HG03066 (cell line): ENCODE data around the gene INPP5D.

Experiments
- ATAC-seq: cut with Tn5 transposase; IDR thresholded peaks from one replicate; pipeline ENCODE4 v1.9.1; 2021; ENCODE audit warnings: low read depth; ENCODE audit not compliant: unreplicated experiment

Gene INPP5D

GRCh38 chr2:233225230-233226068 lies 165.3 kb downstream of the INPP5D start:
- no peak for ATAC-seq

GRCh38 chr2:233226511-233227031 lies 166.4 kb downstream of the INPP5D start:
- no peak for ATAC-seq

GRCh38 chr2:233227346-233227978 lies 167.3 kb downstream of the INPP5D start:
- ATAC-seq: no peak

- no peak for ATAC-seq
Measured at GRCh38 chr2:233228376-233228775, 168.2 kb downstream of the INPP5D start.

DNA sequence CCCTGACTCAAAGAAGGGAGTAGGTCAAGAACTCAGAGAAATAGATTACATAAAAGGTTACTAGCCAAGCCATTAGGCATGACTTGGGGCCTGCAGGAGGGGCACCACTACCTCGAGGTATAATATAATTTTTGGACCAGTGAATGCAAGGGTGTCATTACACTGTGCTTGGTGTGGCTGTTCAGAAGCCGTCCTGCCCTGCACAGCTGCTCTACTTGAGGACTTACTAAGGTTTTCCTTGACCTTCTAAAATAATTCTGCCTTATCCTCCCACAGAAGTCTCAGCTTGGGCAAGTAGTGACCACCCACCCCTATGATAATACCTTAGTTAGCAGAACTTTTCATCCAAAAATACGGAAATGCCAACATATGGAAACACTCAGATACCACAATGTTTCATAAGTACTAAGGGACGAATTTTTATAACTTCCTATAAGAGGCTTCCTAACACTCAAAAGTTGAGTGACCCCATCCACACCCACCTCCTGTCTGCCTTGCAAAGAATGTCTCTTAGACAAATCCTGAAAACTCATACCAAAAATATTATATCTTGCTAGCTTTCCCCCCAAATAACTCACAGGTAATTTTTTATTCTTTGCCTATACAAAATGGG lies 173.6 kb downstream of the INPP5D start:
- ATAC-seq: no peak

- ATAC-seq: no peak
Measured at GRCh38 chr2:233234264-233234663, 174.1 kb downstream of the INPP5D start.

GRCh38 chr2:233234996-233235395 lies 174.9 kb downstream of the INPP5D start:
- no peak for ATAC-seq

DNA sequence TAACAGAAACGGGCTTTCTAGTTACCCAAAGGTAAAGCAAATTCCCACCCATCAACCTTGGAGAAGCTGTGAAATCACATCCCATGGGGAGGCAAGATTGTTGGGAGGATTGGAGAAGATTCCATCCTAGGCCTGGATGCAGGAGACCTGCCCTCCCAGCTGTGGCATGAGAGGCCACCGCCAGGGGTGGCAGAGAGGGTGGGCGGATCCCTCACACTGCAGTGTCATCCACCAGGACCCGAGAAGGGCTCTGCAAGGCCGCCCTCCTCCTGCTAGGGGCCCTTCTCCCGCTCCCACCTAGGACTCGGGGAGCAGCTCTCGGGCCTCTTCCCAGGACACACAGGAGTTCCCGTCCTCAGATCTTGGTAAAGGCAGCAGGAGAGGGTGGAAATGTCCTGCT lies 175.8 kb downstream of the INPP5D start:
- ATAC-seq: no peak

DNA sequence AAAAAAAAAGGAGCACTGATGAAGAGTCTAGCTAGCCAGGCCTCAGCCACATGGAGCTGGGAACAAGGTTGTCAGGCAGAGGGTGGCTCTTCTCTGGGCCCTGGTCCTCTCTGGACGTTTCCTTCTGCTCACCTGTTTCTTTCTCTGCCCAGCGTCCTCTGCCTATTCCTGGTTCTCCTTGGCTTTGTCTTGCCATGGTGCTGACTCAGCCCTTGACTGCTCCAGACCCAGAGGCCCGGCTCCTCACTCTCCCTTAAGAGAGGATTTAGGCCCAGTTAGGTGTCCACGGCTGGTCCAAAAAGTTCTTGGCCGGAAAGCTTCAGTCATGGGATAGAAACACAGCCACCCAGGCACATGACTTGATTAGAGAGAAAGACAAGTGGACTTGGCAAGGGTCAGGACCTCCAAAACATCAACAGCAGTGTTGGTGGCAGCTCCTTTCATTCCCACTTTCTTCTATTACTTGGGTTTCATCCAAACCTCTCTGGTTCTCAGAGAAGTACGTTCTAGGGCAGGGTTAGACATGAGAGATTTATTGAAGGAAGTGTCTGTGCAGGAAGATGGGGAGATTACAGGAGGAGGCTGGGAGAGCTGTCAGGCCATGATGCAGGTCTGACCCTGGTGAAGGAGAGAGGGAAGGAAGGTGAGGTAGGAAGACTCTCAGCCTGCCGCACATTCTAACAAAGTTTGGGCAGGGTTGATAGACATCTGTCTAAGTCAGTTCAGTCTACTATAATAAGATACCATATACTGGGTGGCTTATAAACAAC lies 176.9 kb downstream of the INPP5D start:
- ATAC-seq: no peak

- ATAC-seq: peak; percentile 75
Measured at GRCh38 chr2:233240897-233241296, 180.8 kb downstream of the INPP5D start.

DNA sequence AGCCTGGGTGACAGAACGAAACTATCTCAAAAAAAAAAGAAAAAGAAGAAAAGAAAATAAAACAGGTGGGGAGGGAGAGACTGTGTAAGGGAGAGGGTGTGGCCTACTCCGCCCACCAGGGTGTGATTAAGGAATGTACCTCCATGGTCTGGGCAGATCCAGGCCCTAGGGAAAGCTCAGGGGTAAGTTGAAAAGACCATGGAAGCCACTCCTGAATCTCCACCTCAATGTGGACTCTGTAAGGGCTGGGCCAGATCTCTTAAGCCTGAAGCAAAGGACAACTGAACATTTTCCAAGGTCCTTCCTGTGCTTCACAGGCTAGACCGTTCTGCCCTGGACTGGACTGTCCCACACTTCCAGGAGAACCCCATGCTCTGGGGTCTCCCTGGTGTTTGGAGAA lies 181.7 kb downstream of the INPP5D start:
- ATAC-seq: no peak

DNA sequence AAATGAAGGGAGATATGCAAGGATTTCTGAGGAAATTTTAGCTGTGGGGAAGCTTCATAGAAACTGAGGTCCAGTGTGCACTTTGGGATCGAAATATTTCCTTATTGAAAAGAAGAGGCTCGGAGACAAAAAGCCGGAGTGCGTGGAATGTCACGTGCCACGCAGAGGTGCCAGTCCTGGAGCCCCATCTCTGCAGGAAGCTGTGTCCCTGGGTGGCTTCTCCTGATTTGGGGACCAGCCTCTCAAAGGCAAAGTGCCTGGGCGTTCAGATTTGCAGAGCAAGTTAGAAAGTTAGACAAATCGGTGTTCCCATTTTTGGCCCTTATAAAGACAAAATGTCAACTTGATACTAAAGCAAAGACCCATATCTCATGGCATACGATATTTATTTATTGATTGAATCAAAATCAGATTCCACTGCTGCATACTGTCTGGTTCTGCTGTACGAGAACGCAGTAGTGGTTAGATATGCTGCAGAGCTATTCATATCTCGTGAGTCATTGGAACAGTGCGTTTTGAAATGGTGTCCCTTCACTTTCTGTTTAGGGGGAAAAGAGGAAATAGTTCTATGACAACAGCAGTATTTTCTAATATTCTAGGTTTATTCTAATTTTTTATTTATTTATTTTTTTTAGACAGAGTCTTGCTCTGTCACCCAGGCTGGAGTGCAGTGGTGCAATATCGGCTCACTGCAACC lies 182.2 kb downstream of the INPP5D start:
- ATAC-seq: no peak

- no peak for ATAC-seq
Measured at GRCh38 chr2:233243348-233243747, 183.2 kb downstream of the INPP5D start.

- ATAC-seq: no peak
Measured at GRCh38 chr2:233244818-233245217, 184.7 kb downstream of the INPP5D start.

DNA sequence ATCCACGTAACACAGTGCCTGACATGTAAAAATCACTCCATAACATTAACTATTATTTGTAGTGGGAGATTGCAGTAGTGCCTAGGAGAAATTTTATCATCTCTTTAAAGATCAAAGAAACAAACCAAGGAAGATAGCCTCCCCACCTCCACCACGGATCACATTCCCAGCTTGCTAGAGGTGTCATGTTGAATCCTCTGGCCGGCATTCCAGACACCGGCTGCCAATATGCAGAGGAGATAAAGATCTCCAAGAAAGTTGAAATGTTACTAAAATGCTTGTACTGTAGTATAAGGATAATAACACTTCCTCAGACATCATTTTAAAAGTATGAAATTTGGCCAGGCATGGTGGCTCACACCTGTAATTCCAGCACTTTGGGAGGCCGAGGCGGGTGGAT lies 185.3 kb downstream of the INPP5D start:
- no peak for ATAC-seq

DNA sequence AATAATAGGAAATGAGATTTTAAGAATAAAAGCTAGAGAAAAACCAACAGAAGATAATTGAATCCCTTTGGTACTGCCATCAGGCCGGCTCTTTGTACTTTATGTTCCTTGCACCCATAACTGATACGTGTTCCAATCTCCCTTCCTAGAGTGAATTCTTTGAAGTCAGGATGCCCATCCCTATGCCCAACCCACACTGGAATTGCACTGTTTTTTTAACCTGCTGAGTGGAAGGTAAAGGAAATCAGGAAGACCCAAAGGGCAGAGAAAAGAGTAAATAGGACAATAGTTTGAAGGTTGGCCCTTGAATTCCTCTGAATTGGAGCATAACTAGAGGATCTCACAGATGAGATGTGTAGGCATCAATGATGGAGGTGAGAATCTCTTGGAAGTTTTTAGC lies 187.0 kb downstream of the INPP5D start:
- no peak for ATAC-seq

DNA sequence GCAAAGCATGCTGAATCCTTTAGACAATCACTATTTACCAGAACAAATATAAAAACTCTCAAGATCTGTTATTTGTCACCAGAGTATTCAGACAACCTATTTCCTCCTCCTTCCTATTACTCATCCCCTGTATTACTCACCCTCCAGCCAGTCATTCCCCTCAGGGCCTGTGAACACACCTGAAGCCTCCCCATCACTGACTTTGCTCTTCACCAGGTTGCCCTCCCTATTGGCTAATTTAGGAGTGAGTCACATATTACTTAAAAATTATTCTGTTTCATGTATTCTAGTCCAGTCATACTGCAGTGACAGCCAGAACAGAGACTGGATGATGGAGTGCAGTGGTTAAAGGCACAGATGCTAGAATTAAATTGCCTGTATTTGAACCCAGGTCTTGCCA lies 187.6 kb downstream of the INPP5D start:
- no peak for ATAC-seq

DNA sequence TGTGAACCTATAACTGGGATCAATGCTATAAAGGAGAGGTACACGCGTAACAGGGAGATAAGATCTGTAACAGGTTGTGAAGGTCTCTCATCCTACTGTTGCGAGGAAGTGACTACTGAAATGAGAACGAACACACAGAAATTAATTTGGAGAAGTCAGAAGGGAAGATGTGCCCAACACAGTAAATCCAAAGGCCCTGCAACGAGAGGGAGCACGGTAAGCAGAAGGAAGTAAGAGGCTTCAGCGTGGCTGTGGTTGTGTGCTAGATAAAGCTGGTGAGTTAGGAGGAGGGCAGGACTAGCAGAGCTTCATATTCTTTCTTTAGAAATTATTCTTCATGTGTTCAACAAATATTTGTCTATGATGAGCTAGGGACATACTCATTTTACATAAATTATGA lies 188.9 kb downstream of the INPP5D start:
- no peak for ATAC-seq

DNA sequence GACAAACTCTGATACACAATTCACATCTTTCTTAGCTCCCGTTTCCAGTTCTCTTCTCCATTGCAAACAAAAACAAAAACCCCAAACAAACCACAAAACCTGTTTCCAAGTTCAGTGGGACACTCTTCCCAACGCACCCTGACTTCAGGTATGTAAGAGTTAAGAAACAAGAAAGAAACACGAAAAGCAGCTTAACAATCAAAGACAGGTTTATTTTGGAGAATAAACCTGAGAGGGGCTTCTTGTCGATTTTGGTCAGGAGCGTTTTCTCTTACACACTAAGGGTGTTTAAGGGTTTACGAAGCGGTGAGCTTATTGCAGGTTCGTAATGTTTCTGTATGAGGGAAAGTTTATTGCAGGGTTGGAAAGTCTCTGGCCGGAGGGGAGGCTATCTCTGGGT lies 190.4 kb downstream of the INPP5D start:
- ATAC-seq: no peak

DNA sequence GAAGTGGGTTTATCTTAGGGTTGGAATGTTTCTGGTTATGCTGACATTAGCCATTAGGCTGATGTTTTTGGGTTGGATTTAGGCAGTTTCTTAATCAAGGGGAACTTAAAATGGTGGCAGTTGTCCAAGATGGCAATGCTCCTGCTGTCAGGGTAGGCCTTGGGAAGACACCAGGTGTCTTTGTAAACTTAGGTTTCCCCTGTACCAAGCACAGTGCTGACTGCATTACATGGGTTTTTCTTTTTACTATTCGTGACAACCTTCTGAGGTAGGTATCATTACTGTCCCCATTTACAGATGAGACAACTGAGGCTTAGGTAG lies 190.8 kb downstream of the INPP5D start:
- peak; percentile 7 for ATAC-seq
